Right atrium auricular region (tissue), 2 donors: Measurements from ENCODE around the gene PHF3. TPM values are rescaled to one million over a fixed set of nuclear protein-coding genes. Genes with fewer than 3 reads are reported as not detected.
A peak's percentile ranks its signal among the peaks of the same experiment; 100 is the strongest.
"Not testable (repeated sequence)": the region's sequence is repeated elsewhere in the genome, so short reads cannot be mapped to it uniquely, and the experiment has no call there.

Source experiments
- DNase-seq: peaks from one replicate; pipeline ENCODE4 v3.0.0-alpha.2; 2019; ENCODE audit warnings: low spot score
- H3K27ac ChIP-seq, 2 donors: fragments of 200-600 bp; sonication (generic); 1 replicate in 1 of 2; 2 replicates in 1 of 2; pipeline ENCODE4 v1.5.1; 2016 to 2019
- H3K27me3 ChIP-seq, 2 donors: fragments of 200-600 bp; sonication (generic); one replicate each; pipeline versions ENCODE4 v1.5.1 to v1.6.0; 2017 to 2019
- H3K36me3 ChIP-seq: fragments of 200-600 bp; sonication (generic); one replicate; pipeline ENCODE4 v1.5.1; 2016
- H3K4me1 ChIP-seq, 2 donors: fragments of 200-600 bp; sonication (generic); one replicate each; pipeline versions ENCODE4 v1.5.1 to v1.6.0; 2017 to 2019
- H3K4me3 ChIP-seq, 2 donors: fragments of 200-600 bp; sonication (generic); 1 replicate in 1 of 2; 2 replicates in 1 of 2; pipeline ENCODE4 v1.5.1; 2017 to 2019; ENCODE audit warnings: mild to moderate bottlenecking in 1 of 2, moderate library complexity in 1 of 2
- H3K9me3 ChIP-seq, 2 donors: fragments of 200-600 bp; sonication (generic); one replicate each; pipeline ENCODE4 v1.5.1; 2019
- total RNA-seq, 2 donors: library from RNA; depleted of rRNA; stranded (reverse); fragments of >200 nt; gene quantifications; one replicate each; pipeline ENCODE4 v1.1.0, GENCODE V29; 2016
- TF ChIP-seq, protein P1 (sequence below), 2 donors: fragments of 200-600 bp; sonication (generic); IDR thresholded peaks; one replicate each; pipeline ENCODE4 v1.5.1; 2019; ENCODE audit warnings: antibody characterized with exemption in 2 of 2

Gene PHF3
- total RNA-seq, 2 donors from 2014 or later, result 32.0 to 34.6 TPM

DNA sequence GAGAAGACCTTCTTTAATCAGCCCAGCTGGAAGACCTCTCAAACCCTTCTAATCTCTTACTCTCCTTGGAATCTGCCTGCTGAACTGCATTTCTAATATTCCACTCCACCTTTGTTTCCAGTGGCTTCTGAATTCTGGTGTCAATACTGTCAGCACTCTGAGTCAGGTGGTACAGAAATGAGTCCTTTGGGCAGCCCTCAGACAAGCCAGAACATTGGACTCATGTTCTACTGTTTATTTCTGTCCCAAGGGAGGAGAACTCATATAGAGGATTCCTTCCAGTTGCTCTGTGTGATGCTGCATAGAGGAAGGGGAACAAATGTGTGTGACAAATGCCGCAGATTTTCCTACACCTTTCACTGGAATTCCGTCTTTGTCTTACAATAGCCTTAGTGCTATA is 114.8 kb downstream of the PHF3 start:
- no peak for DNase-seq
- Histone ChIP-seq H3K36me3 (no peaks in the 10 kb centered on the region), H3K27ac (no peak overlapping the region), H3K4me3 (no peak overlapping the region), H3K27me3 (no peaks in the 10 kb centered on the region), H3K4me1 (no peaks in the 10 kb centered on the region), H3K9me3 (no peaks in the 10 kb centered on the region)
- TF ChIP-seq, protein P1, sequence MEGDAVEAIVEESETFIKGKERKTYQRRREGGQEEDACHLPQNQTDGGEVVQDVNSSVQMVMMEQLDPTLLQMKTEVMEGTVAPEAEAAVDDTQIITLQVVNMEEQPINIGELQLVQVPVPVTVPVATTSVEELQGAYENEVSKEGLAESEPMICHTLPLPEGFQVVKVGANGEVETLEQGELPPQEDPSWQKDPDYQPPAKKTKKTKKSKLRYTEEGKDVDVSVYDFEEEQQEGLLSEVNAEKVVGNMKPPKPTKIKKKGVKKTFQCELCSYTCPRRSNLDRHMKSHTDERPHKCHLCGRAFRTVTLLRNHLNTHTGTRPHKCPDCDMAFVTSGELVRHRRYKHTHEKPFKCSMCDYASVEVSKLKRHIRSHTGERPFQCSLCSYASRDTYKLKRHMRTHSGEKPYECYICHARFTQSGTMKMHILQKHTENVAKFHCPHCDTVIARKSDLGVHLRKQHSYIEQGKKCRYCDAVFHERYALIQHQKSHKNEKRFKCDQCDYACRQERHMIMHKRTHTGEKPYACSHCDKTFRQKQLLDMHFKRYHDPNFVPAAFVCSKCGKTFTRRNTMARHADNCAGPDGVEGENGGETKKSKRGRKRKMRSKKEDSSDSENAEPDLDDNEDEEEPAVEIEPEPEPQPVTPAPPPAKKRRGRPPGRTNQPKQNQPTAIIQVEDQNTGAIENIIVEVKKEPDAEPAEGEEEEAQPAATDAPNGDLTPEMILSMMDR (IDR thresholded peaks at IDR 0.05), result no peak

DNA sequence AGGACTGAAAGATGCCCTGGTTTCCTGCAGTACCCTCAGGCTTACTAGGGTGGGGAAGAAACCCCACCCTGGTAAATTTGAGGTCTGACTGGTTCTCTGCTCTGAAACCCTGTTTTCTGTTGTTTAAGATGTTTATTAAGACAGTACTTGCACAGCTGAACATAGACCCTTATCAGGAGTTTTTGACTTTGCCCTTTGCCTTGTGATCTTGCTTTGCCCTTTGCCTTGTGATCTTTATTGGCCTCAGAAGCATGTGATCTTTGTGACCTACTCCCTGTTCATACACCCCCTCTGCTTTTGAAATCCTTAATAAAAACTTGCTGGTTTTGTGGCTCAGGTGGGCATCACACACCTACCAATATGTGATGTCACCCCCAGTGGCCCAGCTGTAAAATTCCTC is 121.7 kb downstream of the PHF3 start:
- H3K4me3 ChIP-seq, DNase-seq, H3K9me3 ChIP-seq, H3K27ac ChIP-seq, H3K27me3 ChIP-seq, H3K4me1 ChIP-seq, H3K36me3 ChIP-seq: not testable (repeated sequence)

DNA sequence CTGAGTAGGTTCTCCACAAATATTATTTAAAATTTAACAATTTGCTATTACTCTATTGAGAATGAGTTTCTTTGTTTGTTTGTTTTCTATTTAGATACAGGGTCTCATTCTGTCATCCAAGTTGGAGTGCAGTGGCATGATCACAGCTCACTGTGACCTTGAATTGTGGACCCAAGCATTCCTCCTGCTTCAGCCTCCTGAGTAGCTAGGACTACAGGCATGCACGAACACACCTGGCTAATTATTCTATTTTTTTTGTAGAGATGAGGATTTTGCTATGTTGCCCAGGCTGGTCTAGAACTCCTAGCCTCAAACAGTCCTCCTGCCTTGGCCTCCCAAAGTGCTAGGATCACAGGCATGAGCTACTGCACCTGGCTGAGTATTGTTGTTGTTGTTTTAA is 122.2 kb downstream of the PHF3 start:
- no peaks in the 10 kb centered on the region for H3K27me3 ChIP-seq
- H3K36me3 ChIP-seq, result no peaks in the 10 kb centered on the region
- H3K27ac ChIP-seq, result no peak overlapping the region
- TF ChIP-seq, protein P1 (IDR thresholded peaks at IDR 0.05), result no peak
- H3K4me3 ChIP-seq, result no peak overlapping the region
- DNase-seq, result no peak
- H3K9me3 ChIP-seq, result peaks cover 0 to 5% of the 10 kb centered on the region in 2 donors
- H3K4me1 ChIP-seq, result no peaks in the 10 kb centered on the region

GRCh38 chr6:63759605-63760105 is 124.1 kb downstream of the PHF3 start:
- no peaks in the 10 kb centered on the region for H3K36me3 ChIP-seq
- TF ChIP-seq, protein P1 (IDR thresholded peaks at IDR 0.05), result no peak
- H3K4me3 ChIP-seq, result no peak overlapping the region
- H3K9me3 ChIP-seq, result peaks cover 0 to 5% of the 10 kb centered on the region in 2 donors
- DNase-seq, result no peak
- no peak overlapping the region for H3K27ac ChIP-seq
- H3K27me3 ChIP-seq, result no peaks in the 10 kb centered on the region
- no peaks in the 10 kb centered on the region for H3K4me1 ChIP-seq

DNA sequence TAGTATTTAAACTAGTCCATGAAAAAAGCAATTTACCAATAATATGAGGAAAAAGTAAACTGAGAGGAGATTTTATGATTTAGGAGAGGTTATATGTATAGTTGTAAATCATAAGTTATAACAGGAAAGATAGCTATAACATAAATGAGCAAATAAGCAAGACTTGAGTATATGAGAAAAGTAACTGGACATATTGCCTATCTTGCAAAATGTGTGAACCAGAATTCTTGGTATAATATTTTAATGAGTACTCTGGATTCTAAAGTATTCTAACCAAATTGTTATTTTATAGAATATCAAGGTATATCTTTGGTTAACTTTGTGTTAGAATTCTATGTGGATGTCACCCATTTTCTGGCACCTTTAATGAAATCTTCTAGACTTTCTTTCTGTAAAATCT is 124.6 kb downstream of the PHF3 start:
- Histone ChIP-seq H3K27me3 (no peaks in the 10 kb centered on the region), H3K36me3 (no peaks in the 10 kb centered on the region)

DNA sequence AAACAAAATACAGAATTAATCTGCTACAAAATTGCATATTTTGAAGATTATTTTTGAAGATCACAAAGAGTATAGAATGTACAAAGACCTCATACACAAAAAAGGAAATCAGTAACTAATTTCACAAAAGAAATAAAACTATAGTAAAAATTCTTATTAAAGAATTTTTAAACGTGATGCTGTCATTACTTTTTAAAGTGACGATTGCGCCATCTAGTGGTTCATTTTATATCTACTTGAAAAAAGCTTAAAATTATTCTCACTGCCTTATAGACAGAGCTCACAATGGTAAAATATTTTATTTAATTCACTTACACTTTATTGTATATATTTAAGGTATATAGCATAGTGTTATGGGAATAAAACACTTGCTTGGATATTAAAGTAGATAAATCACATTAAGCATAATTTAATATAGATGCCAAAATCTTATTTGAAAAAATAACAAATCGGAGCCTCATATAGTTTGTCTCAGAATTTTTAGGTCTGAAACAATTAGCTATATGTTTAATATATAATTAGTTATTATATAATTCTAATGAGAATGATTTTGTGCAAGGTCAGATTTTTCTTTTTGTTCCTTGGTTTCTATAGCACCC is 128.8 kb downstream of the PHF3 start:
- no peak overlapping the region for H3K27ac ChIP-seq
- H3K4me3 ChIP-seq, result no peak overlapping the region
- H3K27me3 ChIP-seq, result no peaks in the 10 kb centered on the region
- H3K4me1 ChIP-seq, result no peaks in the 10 kb centered on the region
- DNase-seq, result no peak
- no peaks in the 10 kb centered on the region for H3K36me3 ChIP-seq
- H3K9me3 ChIP-seq, result no peaks in the 10 kb centered on the region
- TF ChIP-seq, protein P1 (IDR thresholded peaks at IDR 0.05), result peak; percentile 47 to 83

More for the DNA sequence above, 124.6 kb downstream of the PHF3 start:
- TF ChIP-seq, protein P1 (IDR thresholded peaks at IDR 0.05), result no peak
- no peak for DNase-seq
- Histone ChIP-seq H3K27ac (no peak overlapping the region), H3K4me1 (no peaks in the 10 kb centered on the region), H3K9me3 (peaks cover 0 to 5% of the 10 kb centered on the region in 2 donors), H3K4me3 (no peak overlapping the region)

Other genes starting within 250 kb of the PHF3 start
- gene PTP4A1, start 63.3 kb upstream of the PHF3 start, total RNA-seq, result 10 to 100 TPM; 17.1 to 17.9 TPM